HEK293T (cell line): Measurements from ENCODE around the gene HSPA2.

Source experiments
- BHLHE40 ChIP-seq: fragments of 450-650 bp; IDR thresholded peaks from 2 replicates; pipeline ENCODE4 v1.6.1; 2016; ENCODE audit warnings: mild to moderate bottlenecking, moderate library complexity, borderline replicate concordance
- CTBP1 ChIP-seq: fragments of 450-650 bp; IDR thresholded peaks from 2 replicates; pipeline ENCODE4 v1.6.1; 2016; ENCODE audit warnings: borderline replicate concordance
- ELF4 ChIP-seq: fragments of 450-650 bp; IDR thresholded peaks from 2 replicates; pipeline ENCODE4 v1.6.1; 2017; ENCODE audit warnings: antibody characterized with exemption
- FOXA1 ChIP-seq: fragments of 450-650 bp; IDR thresholded peaks from 2 replicates; pipeline ENCODE4 v1.6.1; 2016; ENCODE audit warnings: mild to moderate bottlenecking
- FOXM1 ChIP-seq: fragments of 450-650 bp; IDR thresholded peaks from 2 replicates; pipeline ENCODE4 v1.6.1; 2017; ENCODE audit warnings: mild to moderate bottlenecking, borderline replicate concordance
- HDGF ChIP-seq: fragments of 450-650 bp; IDR thresholded peaks from 2 replicates; pipeline ENCODE4 v1.6.1; 2017; ENCODE audit warnings: antibody characterized with exemption, borderline replicate concordance
- LEF1 ChIP-seq: fragments of 450-650 bp; IDR thresholded peaks from 2 replicates; pipeline ENCODE4 v1.6.1; 2017; ENCODE audit warnings: mild to moderate bottlenecking, borderline replicate concordance
- SP1 ChIP-seq: fragments of 450-650 bp; IDR thresholded peaks from 2 replicates; pipeline ENCODE4 v1.6.1; 2017
- SUZ12 ChIP-seq: fragments of 450-650 bp; IDR thresholded peaks from 2 replicates; pipeline ENCODE4 v1.6.1; 2016; ENCODE audit warnings: mild to moderate bottlenecking
- TARDBP ChIP-seq: fragments of 450-650 bp; IDR thresholded peaks from 2 replicates; pipeline ENCODE4 v1.6.1; 2016
- TF ChIP-seq, protein P1 (sequence below): fragments of 450-650 bp; IDR thresholded peaks from 2 replicates; pipeline ENCODE4 v1.6.1; 2016

GRCh38 chr14:64504897-64505794 is 35.4 kb upstream of the HSPA2 start:
- TF ChIP-seq SP1: no peak
- no peak for TF ChIP-seq FOXA1
- TF ChIP-seq BHLHE40: no peak
- no peak for TF ChIP-seq TARDBP
- no peak for TF ChIP-seq HDGF
- TF ChIP-seq SUZ12: no peak
- no peak; the same call in 1 of the 2 replicates for TF ChIP-seq CTBP1
- TF ChIP-seq, protein P1, sequence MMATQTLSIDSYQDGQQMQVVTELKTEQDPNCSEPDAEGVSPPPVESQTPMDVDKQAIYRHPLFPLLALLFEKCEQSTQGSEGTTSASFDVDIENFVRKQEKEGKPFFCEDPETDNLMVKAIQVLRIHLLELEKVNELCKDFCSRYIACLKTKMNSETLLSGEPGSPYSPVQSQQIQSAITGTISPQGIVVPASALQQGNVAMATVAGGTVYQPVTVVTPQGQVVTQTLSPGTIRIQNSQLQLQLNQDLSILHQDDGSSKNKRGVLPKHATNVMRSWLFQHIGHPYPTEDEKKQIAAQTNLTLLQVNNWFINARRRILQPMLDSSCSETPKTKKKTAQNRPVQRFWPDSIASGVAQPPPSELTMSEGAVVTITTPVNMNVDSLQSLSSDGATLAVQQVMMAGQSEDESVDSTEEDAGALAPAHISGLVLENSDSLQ: peak; percentile 99
- no peak for TF ChIP-seq ELF4
- TF ChIP-seq LEF1: peak; percentile 84
- 0 out of 2 replicates have a peak, but pooled peaks have one; percentile 13 for TF ChIP-seq FOXM1
